ENCODE data around the gene C5orf34. TPM values are rescaled to one million over a fixed set of nuclear protein-coding genes. Genes with fewer than 3 reads are reported as not detected.

Gene C5orf34
- total RNA-seq, 1 experiment from 2014 or later, result 9.4 TPM

DNA sequence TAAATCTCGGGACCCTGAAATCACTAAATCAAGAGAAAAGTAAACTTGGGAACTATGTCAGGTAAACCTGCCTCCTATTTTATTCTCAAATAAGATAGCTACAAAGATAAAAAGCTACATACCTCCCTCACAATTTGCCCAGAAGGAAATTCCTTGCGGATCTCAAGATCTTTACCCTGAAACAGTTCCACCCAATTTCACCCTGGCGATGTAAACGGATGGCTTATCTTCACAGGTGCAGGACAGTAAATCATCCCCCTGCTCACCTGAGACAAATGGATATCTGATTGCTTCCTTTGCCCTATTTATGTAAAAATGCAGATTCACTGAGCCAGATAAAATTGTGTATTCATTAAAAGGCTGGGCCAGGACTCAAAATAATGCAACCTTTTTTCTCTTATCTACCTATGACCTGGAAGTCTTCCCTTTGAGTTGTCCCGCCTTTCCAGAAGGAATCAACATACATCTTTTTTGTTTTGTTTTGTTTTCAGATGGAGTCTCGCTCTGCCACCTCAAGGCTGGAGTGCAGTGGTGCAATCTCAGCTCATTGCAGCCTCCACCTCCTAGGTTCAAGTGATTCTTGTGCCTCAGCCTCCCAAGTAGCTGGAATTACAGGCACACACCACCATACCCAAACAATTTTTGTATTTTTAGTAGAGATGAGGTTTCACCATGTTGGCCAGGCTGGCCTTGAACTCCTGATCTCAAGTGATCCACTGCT lies 45.1 kb downstream of the C5orf34 start:
- ATAC-seq (no peak; the same call in 1 of the 2 replicates), DNase-seq (ENCODE audit: low spot score) (no peak)
- Mint-ChIP-seq H3K36me3 (peaks cover 58% of the 10 kb centered on the region), H3K4me1 (peaks cover 5% of the 10 kb centered on the region), H3K27ac (no peak overlapping the region), H3K27me3 (ENCODE audit: low read depth) (no peaks in the 10 kb centered on the region), H3K4me3 (no peak overlapping the region), H3K9me3 (peaks cover 40% of the 10 kb centered on the region)
- ChIA-PET POLR2A (interaction anchor here (0.9 kb wide), 1 partner anchor 13 kb away, joined by 3 read pairs; the partner anchor contains the start of gene TMEM267), CTCF (interaction anchor here (0.6 to 1.8 kb wide), 2 partner anchors 15 to 72 kb away, joined by 3 to 7 read pairs; partner anchors contain the start of gene TMEM267)
- no peak for TF ChIP-seq ETV6 (CRISPR knock-in tag; IDR thresholded peaks at IDR 0.05)
- TF ChIP-seq ZNF396 (CRISPR knock-in tag; IDR thresholded peaks at IDR 0.05; ENCODE audit: borderline replicate concordance), result no peak
- TF ChIP-seq ZNF532 (CRISPR knock-in tag; IDR thresholded peaks at IDR 0.05; ENCODE audit: borderline replicate concordance), result no peak
- no peak for TF ChIP-seq NFATC4 (CRISPR knock-in tag; IDR thresholded peaks at IDR 0.05)
- TF ChIP-seq, protein P1, sequence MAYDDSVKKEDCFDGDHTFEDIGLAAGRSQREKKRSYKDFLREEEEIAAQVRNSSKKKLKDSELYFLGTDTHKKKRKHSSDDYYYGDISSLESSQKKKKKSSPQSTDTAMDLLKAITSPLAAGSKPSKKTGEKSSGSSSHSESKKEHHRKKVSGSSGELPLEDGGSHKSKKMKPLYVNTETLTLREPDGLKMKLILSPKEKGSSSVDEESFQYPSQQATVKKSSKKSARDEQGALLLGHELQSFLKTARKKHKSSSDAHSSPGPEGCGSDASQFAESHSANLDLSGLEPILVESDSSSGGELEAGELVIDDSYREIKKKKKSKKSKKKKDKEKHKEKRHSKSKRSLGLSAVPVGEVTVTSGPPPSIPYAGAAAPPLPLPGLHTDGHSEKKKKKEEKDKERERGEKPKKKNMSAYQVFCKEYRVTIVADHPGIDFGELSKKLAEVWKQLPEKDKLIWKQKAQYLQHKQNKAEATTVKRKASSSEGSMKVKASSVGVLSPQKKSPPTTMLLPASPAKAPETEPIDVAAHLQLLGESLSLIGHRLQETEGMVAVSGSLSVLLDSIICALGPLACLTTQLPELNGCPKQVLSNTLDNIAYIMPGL (CRISPR knock-in tag; IDR thresholded peaks at IDR 0.05), result no peak
- TF ChIP-seq ZNF219 (CRISPR knock-in tag; IDR thresholded peaks at IDR 0.05; ENCODE audit: borderline replicate concordance), result no peak
- no peak for TF ChIP-seq JUN (CRISPR knock-in tag; IDR thresholded peaks at IDR 0.05)
- no peak for TF ChIP-seq PRDM15 (CRISPR knock-in tag; IDR thresholded peaks at IDR 0.05)
- TF ChIP-seq ERG (CRISPR knock-in tag; IDR thresholded peaks at IDR 0.05), result no peak
- no peak for TF ChIP-seq RELA (CRISPR knock-in tag; IDR thresholded peaks at IDR 0.05; ENCODE audit: borderline replicate concordance)
- no peak for TF ChIP-seq ZMAT4 (CRISPR knock-in tag; IDR thresholded peaks at IDR 0.05)
- TF ChIP-seq TEAD4 (CRISPR knock-in tag; IDR thresholded peaks at IDR 0.05), result no peak
- TF ChIP-seq ZNF121 (CRISPR knock-in tag; IDR thresholded peaks at IDR 0.05), result no peak
- TF ChIP-seq ZNF416 (CRISPR knock-in tag; IDR thresholded peaks at IDR 0.05), result no peak
- TF ChIP-seq MXD4 (CRISPR knock-in tag; IDR thresholded peaks at IDR 0.05; ENCODE audit: borderline replicate concordance), result no peak
